HG02870 (cell line): ENCODE measurements around the gene NUPR1.
"Not testable (repeated sequence)": the region's sequence is repeated elsewhere in the genome, so short reads cannot be mapped to it uniquely, and the experiment has no call there.

Experiments
- ATAC-seq: cut with Tn5 transposase; IDR thresholded peaks from one replicate; pipeline ENCODE4 v1.9.1; 2021; ENCODE audit warnings: mild to moderate bottlenecking, moderate library complexity; ENCODE audit not compliant: unreplicated experiment

NUPR1 gene

GRCh38 chr16:28538733-28539596 is at the start of gene NUPR1:
Gene NUPR1, minus strand, starts transcription at chr16:28538974. Its CDS starts 67 bp downstream, at chr16:28538907.
- ATAC-seq, result no peak

GRCh38 chr16:28587386-28587785 is 48.6 kb upstream of the NUPR1 start:
- ATAC-seq, result no peak

GRCh38 chr16:28586466-28586865 is 47.7 kb upstream of the NUPR1 start:
- no peak for ATAC-seq

- no peak for ATAC-seq
These were observed 46.9 kb upstream of the NUPR1 start for GRCh38 chr16:28585674-28586073.

- no peak for ATAC-seq
These were observed 42.0 kb upstream of the NUPR1 start for GRCh38 chr16:28580726-28581315.

GRCh38 chr16:28575446-28576109 is 36.8 kb upstream of the NUPR1 start:
- no peak for ATAC-seq

GRCh38 chr16:28574925-28575324 is 36.2 kb upstream of the NUPR1 start:
- ATAC-seq, result no peak

GRCh38 chr16:28573738-28574718 is 35.3 kb upstream of the NUPR1 start:
- no peak for ATAC-seq

- ATAC-seq, result no peak
These were observed 34.1 kb upstream of the NUPR1 start for GRCh38 chr16:28572696-28573510.

- ATAC-seq, result no peak
These were observed 31.4 kb upstream of the NUPR1 start for GRCh38 chr16:28569968-28570752.

- ATAC-seq, result no peak
These were observed 30.2 kb upstream of the NUPR1 start for GRCh38 chr16:28569021-28569420.

GRCh38 chr16:28567292-28567691 is 28.5 kb upstream of the NUPR1 start:
- no peak for ATAC-seq

GRCh38 chr16:28566233-28566925 is 27.6 kb upstream of the NUPR1 start:
- ATAC-seq, result not testable (repeated sequence)

GRCh38 chr16:28563218-28563617 is 24.4 kb upstream of the NUPR1 start:
- no peak for ATAC-seq

GRCh38 chr16:28562199-28562598 is 23.4 kb upstream of the NUPR1 start:
- ATAC-seq, result no peak

GRCh38 chr16:28561557-28562187 is 22.9 kb upstream of the NUPR1 start:
- ATAC-seq, result no peak

- ATAC-seq, result no peak
These were observed 19.7 kb upstream of the NUPR1 start for GRCh38 chr16:28558456-28558855.

GRCh38 chr16:28556914-28557320 is 18.1 kb upstream of the NUPR1 start:
- ATAC-seq, result no peak
